WI38 (cell line): ENCODE data around the gene ATG7.

Experiments
- H3K4me3 ChIP-seq: 2 replicates; pipeline ENCODE4 v1.5.1; 2011; ENCODE audit warnings: low read depth, mild to moderate bottlenecking, control low read depth, low read length
- TF ChIP-seq, protein P1 (sequence below): IDR thresholded peaks from 2 replicates; pipeline ENCODE4 v1.5.1; 2012; ENCODE audit warnings: low read depth, mild to moderate bottlenecking, control low read depth, low read length

ATG7 gene

DNA sequence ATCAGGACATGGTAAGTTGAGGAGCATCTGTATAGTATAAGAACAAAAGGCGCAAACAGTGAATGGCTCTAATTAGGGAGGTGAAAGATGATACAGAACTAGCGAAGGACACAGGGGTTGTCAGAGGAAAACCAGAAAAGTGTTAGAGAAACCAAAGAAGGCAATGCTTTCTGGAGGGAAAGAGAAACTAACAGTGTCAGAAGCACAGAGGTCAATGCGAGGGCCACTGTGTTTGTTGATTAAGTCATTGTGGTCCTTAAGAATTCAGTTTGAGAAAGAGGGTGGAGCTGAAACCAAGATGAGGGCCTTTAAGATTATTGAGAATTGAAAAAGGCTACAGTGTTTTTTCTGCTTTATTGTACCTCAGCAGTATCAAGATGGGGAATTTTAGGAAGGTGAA is 28.8 kb downstream of the ATG7 start:
- TF ChIP-seq, protein P1, sequence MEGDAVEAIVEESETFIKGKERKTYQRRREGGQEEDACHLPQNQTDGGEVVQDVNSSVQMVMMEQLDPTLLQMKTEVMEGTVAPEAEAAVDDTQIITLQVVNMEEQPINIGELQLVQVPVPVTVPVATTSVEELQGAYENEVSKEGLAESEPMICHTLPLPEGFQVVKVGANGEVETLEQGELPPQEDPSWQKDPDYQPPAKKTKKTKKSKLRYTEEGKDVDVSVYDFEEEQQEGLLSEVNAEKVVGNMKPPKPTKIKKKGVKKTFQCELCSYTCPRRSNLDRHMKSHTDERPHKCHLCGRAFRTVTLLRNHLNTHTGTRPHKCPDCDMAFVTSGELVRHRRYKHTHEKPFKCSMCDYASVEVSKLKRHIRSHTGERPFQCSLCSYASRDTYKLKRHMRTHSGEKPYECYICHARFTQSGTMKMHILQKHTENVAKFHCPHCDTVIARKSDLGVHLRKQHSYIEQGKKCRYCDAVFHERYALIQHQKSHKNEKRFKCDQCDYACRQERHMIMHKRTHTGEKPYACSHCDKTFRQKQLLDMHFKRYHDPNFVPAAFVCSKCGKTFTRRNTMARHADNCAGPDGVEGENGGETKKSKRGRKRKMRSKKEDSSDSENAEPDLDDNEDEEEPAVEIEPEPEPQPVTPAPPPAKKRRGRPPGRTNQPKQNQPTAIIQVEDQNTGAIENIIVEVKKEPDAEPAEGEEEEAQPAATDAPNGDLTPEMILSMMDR = no peak
- no peak overlapping the region for H3K4me3 ChIP-seq

DNA sequence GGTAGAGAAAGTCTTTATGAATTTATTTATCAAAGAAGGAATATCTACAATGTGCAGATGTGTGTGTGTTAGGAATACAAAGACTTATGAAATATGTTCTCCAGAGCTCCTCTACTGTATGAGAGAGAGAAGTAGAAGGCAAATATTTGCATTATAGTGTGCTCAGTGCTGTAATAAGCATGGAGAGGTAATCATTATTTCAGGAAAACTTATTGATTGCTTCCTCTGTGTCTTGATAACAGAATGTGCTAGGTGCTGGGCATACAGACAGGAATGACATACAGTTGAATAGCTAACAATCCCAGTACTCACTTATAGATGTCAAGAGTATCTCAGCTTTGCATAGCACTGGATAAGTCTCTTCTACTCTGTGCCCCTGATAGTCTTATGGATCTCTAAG is 30.2 kb downstream of the ATG7 start:
- TF ChIP-seq, protein P1 = no peak
- no peak overlapping the region for H3K4me3 ChIP-seq

DNA sequence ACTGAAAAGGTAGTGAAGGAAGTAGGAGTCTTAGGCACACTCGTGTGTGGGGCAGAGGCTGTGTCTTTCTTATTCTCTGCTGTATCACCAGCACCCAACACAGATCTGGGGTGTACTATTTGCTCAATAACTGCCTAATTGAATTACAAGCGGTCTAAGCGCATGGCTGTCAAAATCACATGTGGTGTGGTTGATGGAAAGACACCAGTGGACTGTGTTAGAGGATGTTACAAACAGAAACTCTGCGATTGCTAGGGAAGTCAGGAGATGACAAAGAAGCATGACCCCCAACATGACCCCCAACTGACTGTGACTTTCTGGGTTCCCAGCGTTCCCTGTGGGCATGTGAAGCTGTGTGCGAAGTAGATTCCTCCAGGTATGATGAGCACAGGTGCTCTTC is 32.0 kb downstream of the ATG7 start:
- no peak overlapping the region for H3K4me3 ChIP-seq

DNA sequence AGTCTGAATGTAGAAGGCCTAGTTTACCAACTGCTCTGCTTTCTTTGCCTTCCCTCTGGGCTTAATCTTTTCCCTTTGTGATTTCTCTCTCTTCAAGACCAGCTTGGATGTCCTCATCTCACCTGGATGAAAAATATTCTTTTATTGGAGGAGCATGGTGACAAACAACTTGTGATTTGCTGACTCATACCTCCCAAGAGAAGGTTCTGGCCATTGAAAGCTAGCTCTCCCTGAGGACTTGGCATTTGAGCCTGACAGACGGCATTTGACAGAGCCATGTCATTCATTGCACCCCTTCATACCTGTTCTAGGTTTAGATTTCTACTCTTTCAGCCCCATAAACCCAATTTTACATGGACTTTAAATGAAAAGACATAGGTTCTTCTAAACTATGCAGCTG is 33.3 kb downstream of the ATG7 start:
- TF ChIP-seq, protein P1 = no peak

More for the DNA sequence above, 32.0 kb downstream of the ATG7 start:
- TF ChIP-seq, protein P1 = no peak

DNA sequence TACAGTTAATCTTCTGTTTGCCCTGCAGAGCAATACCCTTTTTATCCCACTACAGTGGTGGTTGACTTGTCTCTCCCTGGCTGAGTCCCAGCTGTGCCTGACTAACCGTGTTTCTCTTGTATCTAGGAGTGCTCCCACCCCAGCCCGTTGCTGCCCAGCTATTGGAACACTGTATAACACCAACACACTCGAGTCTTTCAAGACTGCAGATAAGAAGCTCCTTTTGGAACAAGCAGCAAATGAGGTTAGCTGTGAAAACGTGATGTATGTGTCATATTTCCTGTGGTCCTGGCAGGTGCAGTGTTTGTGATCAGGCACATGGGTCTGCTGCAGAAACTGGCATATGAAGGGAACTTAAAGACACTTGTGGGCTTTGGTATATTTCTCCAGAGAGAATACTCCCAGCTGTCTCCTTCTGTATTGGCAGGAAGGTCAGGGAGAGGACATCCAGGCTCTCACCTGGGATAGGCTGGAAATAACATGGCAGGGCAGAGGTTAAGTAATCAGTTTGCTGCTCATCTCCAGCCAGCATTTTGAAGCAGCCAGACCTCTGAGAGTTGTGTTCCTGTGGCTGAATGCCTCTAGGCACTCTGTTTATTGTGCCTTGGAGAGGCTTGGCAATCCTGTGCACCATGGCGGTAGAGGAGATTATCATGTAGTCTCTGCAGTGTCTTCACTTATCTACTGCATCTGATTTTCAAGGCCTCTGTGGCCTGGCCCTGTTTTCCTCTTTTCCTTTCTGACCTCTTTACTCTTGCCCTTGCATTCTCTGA is 34.8 kb downstream of the ATG7 start:
- TF ChIP-seq, protein P1 = no peak

More for the DNA sequence above, 33.3 kb downstream of the ATG7 start:
- H3K4me3 ChIP-seq = no peak overlapping the region

DNA sequence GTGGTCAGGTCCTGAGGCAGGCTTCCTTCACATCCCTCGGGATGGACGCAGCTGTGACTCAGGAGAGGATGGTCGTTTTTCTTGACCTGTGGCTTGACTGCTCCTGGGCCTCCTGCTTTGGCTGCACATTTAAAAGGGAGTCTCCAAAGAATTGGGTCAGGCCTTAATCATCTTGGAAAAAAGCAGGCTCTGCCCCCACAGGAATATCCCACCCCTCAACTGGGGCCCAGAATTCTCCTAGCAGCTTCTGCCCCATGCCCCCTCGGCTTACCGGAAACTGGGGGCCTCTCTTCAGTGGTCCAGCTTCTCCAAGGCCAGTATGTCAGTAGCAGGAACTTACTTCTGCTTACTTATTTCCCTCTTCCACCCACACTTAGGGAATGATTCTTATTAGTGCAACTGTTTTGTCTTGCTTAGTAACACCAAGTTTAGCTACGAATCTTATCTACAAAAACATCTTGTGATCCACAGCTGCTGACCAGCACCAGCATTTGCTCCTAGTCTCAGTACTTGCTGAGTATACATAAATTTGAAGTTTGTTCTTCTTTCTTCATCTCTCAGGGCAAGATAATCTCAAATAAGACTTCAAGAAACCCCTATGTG is 35.7 kb downstream of the ATG7 start:
- no peak overlapping the region for H3K4me3 ChIP-seq
- TF ChIP-seq, protein P1 = no peak

More for the DNA sequence above, 34.8 kb downstream of the ATG7 start:
- H3K4me3 ChIP-seq = no peak overlapping the region

DNA sequence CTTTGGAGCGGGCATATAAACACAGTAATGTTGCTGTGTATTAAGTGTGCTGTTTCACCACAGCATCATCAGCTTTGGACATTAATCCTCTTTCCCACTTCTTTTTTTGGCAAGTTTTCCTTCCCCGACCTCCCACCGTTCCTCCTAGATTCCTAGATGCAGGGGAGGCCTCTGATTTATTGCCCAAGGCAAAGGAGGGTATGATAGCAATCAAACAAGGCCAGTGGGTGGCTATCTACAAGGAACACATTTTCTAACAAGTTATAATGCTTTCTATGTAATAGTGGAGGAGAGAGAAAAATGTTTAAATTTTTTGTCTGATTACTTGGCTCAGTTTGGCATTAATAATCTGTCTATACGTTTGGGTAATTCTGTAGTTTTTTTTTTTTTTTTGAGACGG is 38.1 kb downstream of the ATG7 start:
- no peak overlapping the region for H3K4me3 ChIP-seq
- TF ChIP-seq, protein P1 = no peak
